Measurements from ENCODE around the gene DDX41. TPM values are rescaled to one million over a fixed set of nuclear protein-coding genes. Genes with fewer than 3 reads are reported as not detected.

DDX41 gene
- total RNA-seq, 1 donor from 2014 or later: 56.3 TPM

DNA sequence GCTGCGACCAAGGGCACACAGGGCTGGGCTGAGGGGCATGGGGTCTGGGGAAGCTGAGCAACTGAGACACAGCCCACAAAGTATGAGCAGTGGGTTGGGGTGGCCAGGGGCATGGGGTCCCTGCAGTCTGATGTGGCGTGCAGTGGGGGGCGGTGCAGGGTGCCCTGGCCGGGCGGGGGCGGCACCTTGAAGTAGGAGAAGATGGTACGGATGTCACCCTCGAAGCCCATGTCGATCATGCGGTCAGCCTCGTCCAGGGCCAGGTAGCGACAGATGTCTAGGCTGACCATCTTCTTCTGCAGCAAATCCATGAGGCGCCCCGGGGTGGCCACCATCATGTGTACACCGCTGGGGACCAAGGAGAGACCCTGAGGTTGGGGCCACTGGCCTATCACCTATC, 3.3 kb downstream of the DDX41 start:
- DNase-seq (ENCODE audit: low spot score): no peak

DNA sequence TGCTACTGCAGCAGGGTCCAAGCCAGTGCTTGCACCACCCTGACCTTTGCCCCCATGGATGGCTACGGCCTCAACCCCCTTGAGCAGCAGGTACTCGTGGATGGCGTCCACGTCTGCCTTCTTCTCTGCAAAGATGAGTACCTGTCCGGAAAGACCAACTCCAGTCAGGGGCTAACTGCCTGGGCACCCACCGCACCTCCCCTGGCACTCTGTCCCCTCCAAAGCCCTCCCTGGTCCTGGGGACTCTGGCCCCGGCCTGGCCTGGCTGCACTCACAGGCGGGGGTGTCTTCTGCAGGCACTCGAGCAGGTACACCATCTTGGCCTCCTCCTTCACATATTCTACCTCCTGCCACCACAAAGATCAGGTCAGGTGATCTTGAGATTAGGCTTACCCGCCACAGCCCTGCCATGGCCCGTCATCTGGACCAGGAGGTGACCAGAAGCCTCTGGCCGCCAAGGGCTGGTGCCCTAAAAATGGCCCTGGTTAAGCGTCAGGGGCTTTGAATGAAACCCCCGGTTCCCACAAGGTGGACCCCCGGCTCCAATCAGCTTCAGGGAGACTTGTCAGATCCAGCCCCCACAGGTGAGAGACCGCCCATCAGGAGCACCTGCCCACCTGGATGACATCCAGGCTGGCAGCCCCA, 3.9 kb downstream of the DDX41 start:
- DNase-seq (ENCODE audit: low spot score): no peak

DNA sequence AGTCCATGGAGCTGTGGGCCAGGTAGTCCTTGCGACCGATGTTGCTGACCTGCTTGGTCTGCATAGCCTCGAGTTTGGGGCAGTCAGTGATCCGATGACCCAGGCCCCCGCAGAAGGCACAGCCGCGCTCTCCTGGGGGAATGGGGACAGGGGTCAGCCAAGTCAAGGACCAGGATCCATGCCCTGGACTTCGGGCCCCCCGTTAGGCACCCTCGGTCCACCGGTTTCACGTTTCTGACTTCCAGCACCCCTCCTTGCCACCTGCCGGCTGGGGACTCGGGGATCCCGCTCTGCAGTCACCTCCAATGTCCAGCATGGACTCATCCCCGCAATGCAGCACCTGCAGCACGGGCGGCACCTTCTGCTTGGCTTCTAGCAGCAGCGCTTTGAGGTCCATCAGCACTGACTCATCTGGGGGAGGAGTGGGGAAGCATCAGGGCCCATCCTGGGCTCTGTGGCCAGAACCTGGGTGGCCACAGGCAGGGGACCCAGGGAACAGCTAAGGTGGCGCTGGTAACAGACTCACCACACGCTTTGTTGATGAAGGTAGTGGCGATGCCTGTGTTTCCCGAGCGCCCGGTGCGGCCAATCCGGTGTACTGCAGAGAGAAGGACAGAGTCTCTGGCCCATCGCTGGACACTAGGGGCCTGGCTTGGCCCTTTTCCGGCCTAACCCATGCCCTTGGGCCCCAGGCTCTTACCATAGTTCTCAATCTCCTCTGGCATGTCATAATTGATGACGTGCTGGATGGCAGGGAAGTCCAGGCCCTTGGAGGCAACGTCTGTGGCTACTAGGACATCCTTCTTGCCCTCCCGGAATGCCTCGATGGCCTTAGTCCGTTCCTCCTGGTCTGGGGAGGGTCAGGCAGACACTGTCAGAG, 4.7 kb downstream of the DDX41 start:
- no peak for DNase-seq (ENCODE audit: low spot score)

DNA sequence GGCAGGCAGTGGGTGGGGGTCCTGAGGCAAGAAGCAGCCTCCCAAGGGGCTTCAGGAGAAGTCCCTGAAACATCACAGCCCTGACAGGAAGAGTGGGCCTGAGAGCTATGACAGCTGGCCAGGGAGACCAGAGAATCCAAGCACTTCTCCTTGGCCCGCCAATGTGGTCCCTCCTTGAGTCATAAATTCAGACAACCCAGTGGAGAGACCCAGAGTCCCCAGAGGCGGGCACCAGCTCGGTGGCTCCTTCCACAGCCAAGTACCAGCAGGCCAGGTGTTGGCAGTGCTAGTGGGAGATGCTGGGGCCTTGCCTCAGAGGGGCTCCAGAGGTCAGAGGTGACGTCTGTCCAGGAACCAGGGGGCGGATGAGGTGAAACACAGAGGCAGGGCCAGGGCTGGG, 5.6 kb downstream of the DDX41 start:
- DNase-seq (ENCODE audit: low spot score): no peak

DNA sequence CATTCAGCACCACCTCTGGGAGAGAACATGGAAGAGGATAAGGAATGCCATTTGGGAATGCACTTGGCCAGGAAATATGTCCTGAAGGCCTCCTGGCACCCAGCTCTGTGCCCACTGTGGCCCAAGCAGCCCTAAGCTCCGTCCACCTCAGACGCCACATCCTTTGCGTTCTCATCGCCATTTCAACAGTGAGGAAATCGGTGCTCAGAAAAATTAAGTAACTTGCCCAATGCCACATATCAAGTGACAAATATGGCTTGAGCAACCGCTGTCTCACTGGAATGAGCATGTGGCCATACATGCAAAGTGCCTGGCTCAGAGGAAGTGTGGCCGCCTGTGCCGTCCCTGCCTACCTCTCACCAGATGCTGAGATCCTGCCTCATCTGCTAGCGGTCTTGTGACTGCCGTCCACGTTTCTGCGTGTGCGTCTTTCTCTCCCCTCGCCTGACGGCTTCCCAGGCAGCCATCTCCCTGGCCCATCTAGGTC, 6.2 kb downstream of the DDX41 start:
- no peak for DNase-seq (ENCODE audit: low spot score)

DNA sequence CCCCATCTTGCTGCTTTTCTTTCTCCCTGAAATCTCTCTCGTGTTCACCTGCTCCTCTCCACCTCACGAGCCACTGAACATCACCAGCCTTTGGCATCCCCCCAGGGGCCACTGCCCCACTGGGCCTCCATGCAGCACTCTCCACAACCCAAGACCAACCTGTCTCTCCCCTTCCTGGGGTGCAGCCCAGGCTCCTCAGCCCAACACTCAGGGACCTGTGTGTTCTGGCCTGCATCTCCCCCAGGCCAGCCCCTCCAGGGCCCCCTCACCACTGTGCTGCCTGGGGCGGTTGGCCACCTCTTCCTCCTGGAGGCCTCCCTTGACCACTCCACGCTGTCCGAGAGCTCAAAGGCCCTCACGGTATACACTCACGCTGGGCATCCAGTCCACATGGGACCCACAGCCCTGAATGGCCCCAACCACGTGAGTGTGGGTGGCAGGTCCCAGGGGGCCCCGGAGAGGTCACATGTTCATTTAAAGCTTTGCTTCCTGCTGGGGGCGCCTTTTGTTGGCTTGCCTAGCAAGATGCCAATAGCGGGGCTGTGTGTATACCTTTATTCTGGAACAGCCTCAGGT, 6.7 kb downstream of the DDX41 start:
- no peak for DNase-seq (ENCODE audit: low spot score)

DNA sequence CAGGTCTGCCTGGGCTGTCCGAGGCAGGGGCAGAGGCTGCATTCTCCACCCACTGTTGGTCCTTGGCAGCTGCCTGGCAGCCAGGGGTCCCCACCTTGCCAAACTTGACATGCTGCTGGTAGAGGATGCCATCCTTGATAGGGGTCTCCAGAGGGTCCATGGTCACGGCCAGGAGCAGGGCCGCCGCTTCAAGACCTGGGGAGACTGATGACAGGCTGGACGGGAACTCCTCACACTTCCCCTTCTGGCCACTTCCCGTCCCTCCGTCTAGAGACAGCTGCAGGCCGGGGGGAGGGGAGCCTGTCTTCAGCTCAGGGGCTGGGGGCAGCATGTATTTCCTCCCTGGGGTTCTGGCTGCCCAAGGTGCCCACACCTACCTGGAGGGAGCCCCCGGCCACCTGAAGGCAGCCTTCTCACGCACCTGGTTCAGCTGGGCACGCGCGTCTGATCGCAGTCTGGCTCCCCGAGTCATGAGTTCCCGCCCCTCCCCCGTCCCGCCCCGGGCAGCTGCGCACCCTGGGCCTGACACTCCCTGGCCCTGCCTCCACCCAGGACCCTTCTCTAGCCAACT, 7.3 kb downstream of the DDX41 start, which contains the start of gene DOK3:
DOK3 (minus strand) TSS at position 446 of the 571 bp plus-strand sequence; CDS start at position 160, 286 bp downstream.
- no peak for DNase-seq (ENCODE audit: low spot score)

DNA sequence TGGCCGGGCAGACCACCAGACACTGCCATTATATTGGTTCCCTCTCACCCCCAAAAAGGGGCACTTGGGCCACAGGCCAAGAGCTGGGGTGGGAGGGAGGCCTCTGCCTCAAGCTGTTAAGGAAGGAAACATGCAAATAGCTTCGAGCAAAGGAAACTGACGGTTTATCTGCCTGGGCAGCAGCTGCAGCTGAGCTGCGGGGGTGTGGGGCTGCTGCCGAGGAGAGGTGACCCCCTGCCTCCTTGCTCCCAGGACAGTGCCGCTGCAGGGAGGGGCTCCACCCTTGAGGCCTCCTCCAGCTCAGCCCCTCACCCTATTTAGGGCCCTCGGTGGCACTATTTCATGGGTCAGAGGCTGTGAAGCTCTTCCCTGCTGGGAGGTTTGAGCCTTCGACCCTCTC, 7.9 kb downstream of the DDX41 start:
- no peak for DNase-seq (ENCODE audit: low spot score)

DNA sequence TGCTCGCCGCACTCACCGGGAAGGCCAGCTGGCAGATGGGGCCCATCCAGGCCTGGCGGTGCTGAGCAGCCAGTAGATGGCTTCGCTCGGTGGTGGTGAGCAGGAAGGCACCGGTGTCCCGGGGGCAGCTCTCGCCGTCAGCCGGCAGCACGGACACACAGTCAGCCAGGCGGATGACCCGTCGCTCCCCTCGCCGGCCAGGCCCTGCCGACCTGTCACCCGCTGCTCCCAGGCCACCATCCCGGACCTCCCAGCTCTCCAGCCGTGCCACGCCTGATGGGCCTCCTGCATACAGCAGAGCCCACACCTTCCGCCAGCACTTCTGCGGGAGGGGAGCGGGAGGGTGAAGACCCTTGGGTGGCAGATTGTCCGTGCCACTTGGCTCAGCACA, 8.5 kb downstream of the DDX41 start:
- DNase-seq (ENCODE audit: low spot score): no peak

DNA sequence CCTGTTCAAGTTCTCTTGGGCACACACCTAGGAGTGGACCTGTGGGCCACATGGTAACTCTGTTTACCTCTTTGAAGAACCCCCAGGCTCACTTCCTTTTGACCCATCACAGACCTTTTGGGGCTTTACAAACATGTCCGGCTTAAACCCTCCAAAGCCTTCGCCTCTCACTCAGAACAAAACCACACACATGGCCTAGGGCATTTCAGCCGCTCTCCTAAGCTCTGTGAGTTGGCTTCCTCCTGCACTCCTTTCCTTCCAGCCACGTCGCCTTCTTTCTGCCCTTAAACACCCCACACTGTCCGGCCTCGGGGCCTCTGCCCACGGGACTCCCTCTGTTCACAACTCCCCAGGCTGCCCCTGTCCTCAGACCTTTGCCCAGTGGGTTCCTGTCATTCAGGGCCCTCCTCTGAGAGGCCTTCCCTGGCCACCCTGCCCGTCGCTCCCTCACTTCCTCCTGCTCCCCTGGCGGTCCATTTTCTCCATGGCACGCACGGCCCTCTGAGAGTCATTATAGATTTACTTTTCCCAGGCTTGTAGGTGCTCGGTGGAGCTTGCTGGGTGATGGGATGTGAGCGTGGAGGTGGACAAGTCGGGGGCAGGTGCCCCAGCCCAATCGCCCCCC, 9.1 kb downstream of the DDX41 start:
- DNase-seq (ENCODE audit: low spot score): no peak

DNA sequence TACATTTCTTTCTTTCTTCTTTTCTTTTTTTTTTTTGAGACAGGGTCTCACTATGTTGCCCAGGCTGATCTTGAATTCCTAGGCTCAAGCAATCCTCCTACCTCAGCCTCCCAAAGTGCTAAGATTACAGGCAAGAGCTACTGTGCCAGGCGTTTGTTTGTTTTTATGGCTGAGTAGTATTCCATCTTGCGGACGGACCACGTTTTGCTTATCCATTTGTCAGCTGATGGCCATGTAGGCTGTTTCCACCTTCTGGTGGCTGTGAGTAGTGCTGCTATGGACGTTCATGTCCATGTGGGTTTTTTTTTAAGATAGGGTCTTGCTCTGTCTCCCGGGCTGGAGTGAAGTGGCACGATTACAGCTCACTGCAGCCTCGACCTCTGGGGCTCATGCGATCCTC, 9.6 kb downstream of the DDX41 start:
- no peak for DNase-seq (ENCODE audit: low spot score)

DNA sequence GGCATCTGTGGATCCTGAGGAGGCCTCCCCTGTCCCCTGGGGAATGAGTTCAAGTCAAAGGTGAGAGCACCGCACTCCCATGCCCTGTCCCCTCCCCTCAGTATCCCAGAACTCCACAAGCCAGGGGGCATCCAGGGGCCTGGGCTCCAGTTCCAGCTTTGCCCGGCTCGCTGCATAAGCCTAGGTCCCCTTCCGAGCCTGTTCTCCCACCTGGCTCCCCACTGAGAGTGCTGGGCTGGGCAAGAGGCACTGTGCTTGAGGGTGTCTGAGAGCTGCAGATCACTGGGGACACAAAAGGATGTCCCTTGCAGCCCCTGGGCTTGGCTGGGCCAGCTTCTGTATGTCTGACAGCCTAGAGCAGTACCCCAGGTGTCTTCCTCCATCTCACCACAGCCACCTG, 11.7 kb downstream of the DDX41 start:
- DNase-seq (ENCODE audit: low spot score): no peak

DNA sequence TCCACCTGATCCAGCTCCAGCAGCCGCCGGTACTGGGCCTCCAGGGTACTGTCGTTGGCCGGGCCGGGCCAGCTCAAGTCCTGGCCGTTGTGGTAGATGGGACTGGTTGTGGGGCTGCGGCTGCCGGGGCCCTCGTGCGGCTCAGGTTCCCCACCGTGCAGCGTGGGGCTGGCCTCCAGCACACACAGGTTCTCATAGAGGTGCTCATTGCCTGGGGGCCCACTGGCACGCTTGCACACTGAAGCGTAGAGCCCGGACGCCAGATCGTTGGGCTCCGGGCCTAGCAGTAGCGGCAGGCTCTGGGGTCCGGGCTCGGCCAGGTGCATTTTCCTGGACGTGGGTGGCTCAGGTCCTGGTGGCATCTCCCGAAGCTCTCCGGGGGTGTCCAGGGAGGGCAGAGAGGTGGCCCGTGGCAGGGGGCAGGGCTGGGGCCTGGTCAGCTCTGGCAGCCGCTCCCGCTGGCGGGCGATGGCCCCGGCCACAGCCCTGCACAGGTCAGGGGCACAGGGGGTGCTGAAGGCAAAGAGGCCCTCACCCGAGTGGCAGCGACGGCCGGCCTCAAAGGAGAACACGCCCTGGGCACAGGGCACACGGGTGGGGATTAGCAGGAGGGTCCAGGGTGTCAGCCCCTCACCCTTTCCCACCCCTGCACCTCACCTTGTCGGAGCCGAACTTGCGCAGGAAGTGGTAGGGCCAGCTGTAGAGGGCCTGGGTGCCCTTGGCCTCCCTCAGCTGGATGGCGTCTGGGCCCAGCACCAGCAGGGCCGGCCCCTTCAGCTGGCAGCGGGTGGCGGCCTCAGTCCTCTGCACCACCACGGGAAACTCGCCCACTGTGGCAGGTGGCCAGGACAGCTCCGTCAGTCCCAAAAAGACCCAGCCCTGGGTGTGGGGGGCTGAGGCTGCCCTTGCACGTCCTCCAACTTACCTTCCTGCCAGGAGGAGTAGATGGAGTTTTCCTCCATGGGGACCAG, 12.4 kb downstream of the DDX41 start:
- no peak for DNase-seq (ENCODE audit: low spot score)

DNA sequence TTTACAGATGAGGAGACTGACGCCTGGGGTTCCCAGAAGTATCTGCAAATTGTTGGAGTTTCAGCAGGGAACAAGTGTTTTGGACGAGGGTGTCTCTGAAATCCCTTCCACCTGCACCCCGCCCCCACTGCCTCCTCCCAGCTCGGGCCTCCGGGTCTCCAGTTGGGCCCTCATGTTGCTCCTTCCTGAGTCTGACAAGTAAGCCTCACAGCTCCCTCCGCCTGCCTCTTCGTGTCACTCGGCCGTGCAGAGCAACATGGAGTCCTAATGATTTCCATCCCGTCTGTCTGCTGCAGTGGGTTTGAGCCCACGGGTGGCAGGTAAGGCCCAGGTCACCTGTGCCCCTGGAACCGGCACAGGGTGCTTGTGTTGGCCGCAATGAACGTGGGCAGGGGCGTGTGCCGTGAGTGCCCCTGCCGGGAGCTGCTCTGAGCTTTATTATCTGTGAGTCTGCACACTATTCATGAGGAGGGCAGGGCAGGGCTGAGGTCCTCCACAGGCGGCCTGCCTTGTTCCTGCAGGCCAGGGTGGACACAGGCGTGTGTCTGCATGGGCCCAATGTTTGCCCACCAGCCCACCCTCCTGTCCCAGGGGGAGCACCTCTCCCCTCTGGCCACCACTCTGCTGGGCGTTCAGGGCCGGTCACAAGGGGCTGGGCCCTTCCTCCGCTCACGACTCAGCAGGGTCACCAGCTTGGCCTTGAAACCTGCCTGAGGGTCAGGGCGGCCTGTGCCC, 13.2 kb downstream of the DDX41 start:
- no peak for DNase-seq (ENCODE audit: low spot score)

DNA sequence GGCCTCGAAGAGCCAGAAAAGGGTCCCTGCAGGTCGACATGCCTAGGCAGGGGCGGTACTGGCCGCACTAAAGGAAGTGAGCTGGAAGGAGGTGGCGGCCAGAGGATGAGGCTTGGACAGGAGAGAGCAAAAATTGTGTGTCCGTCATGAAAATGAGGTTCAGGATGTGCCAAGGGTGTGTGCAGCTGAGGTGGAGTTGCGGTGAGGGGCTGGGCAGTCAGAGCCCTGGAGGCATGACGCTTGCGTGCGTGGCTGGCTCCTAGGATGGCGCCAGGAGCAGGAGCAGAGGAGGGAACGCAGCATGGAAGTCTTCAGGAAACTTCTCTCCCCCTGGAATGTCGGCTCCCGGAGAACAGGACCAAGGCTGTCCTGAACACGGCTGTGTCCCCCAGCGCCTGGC, 13.9 kb downstream of the DDX41 start:
- no peak for DNase-seq (ENCODE audit: low spot score)

DNA sequence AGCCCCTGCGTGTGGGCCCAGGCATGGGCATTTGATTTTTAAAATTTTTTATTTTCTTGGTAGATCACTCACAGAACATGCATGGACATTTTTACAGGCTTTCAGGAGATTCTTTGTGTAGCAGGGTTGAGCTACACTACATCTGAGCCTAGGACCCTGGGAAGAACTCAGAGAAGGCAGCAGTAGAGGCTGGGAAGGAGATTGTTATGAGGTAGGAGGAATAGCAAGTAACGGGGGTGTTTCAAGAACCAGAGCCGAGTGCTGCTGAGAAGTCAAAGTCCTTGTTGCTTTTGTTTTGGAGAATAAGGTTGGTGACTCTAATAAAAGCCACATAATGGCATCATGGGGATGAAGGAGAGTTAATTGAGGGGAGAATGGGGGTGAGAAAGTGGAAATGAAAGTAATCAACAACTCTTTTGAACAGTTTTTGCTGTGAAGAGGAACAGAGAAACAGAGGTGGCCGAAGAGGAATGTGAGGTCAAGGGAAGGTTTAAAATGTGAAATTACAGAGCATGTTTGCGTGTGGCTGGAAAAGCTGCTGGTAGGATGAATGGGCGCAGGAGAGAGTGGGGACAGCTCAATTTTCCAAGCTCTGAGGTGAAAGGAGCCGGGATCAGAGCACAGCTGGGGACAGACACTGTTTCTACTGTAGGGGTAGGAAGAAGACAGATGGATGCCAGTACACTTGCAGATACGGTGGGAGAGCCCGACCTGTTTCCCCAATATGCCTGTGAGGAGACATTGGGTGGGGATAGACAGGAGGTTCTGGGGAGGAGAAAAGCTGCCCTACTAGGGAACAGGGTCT, 14.7 kb downstream of the DDX41 start:
- no peak for DNase-seq (ENCODE audit: low spot score)

DNA sequence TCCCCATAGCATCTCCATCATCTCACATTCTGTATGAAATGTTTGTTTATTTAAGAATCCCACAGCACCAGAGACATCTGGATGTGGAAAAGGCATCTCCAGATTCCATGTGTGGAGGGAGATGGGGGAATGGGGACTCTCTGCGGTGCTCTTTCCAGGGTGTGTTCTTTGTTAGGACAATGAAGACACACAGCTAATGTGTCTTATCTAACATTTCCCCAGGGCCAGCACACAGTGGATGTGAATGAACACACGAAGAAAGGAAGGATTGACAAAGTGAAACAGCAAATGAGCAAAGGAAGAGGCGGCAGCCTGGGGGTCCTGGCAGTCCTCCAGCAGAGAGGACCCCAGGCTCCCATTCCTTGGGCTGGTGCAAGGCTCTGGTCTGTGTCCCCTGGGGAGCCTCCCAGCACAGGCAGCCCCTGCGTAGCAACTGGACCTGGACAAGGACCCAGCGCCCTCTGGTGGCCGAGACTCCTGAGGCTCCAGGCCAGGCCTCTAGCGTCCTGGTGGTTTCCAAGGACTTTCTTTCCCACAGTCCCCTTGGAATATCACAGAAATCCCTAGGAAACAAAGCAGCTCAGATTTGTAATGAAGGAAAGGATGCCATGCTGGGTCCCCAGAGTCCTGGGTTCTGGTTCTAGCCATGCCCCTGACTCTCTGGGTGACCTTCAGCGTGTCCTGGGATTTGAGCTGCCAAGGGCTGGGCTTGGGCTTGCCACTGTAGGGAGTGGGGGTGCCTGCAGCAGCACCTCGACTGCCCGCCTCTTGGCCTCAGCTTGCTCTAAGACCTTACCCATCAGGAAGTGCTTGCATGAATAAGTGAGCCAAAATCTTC, 15.9 kb downstream of the DDX41 start:
- DNase-seq (ENCODE audit: low spot score): peak; percentile 92

DNA sequence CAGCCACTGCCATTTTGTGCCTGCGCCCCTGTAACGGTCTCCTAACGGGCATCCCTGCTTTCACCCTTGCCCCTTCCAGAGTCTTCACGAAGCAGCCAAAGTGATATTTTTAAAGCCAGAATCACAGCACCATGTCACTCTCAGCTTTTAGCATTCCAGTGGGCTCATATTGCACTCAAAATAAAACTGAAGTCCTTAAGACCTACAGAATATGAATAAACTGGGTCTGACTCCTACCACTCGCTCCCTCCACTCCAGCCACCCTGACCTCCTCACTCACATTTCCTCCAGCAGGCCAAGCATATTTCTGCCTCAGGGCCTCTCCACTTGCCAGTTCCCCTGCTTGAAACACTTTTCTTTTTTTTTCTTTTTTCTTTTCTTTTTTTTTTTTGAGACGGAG, 16.9 kb downstream of the DDX41 start:
- no peak for DNase-seq (ENCODE audit: low spot score)

Data from umbilical cord (tissue), 2 donors.